Lower leg skin (tissue), 4 donors: ENCODE measurements around the gene SKIC2. TPM values are rescaled to one million over a fixed set of nuclear protein-coding genes. Genes with fewer than 3 reads are reported as not detected.
A peak's percentile ranks its signal among the peaks of the same experiment; 100 is the strongest.

ENCODE experiments used
- DNase-seq, 2 donors: peaks; one replicate each; pipeline ENCODE4 v3.0.0-alpha.2; 2019; ENCODE audit warnings: low spot score in 2 of 2
- H3K4me3 ChIP-seq: fragments of 200-600 bp; sonication (generic); 2 replicates; pipeline ENCODE4 v1.5.1; 2017; ENCODE audit warnings: mild to moderate bottlenecking, low read depth; ENCODE audit not compliant: poor library complexity, severe bottlenecking
- POLR2A ChIP-seq, 2 donors: fragments of 450-650 bp; IDR thresholded peaks; one replicate each; pipeline ENCODE4 v1.6.1; 2016 to 2017; ENCODE audit warnings: antibody characterized with exemption in 2 of 2, mild to moderate bottlenecking in 1 of 2, moderate library complexity in 1 of 2
- WGBS, 2 donors: methylation state at CpG; one replicate each; pipeline ENCODE4 v1.1.5; 2018; 5-methylcytosine and 5-hydroxymethylcytosine counted together
- intact Hi-C: fragments of 100-400 bp; cut with DNase I; formaldehyde crosslinking; loops from one replicate; pipeline ENCODE4 v1.15.0; 2023; ENCODE audit warnings: low total_unique reads
- total RNA-seq, 4 donors: library from RNA; depleted of rRNA; stranded (reverse); fragments of >200 nt; gene quantifications; one replicate each; pipeline ENCODE4 v1.1.0, GENCODE V29; 2016
- TF ChIP-seq, protein P1 (sequence below), 3 donors: fragments of 450-650 bp; IDR thresholded peaks; one replicate each; pipeline ENCODE4 v1.5.1; 2016; ENCODE audit warnings: antibody characterized with exemption in 3 of 3, mild to moderate bottlenecking in 3 of 3, moderate library complexity in 2 of 3

Gene SKIC2
- total RNA-seq, 4 donors from 2014 or later = 23.3 to 57.8 (median 32.3) TPM

DNA sequence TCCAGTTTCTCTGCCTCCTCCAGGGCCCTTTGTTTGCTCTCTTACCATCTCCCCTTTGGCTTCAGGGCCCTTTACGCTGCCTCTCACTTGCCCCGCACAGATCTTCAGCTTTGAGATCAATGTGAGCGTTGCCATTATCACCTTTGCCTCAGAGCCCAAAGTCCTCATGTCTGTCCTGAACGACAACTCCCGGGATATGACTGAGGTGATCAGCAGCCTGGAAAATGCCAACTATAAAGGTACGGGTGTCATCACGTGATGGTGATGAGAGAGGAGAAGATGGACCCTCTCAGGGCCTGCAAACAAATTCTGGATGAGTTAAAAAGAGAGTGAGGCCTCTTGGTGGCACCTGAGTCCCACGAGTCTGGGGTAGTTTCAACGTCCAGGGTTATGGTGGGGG lies 23.2 kb upstream of the SKIC2 start:
- intact Hi-C loops = no loop called here
- DNase-seq = no peak
- H3K4me3 ChIP-seq = no peak overlapping the region
- TF ChIP-seq, protein P1, sequence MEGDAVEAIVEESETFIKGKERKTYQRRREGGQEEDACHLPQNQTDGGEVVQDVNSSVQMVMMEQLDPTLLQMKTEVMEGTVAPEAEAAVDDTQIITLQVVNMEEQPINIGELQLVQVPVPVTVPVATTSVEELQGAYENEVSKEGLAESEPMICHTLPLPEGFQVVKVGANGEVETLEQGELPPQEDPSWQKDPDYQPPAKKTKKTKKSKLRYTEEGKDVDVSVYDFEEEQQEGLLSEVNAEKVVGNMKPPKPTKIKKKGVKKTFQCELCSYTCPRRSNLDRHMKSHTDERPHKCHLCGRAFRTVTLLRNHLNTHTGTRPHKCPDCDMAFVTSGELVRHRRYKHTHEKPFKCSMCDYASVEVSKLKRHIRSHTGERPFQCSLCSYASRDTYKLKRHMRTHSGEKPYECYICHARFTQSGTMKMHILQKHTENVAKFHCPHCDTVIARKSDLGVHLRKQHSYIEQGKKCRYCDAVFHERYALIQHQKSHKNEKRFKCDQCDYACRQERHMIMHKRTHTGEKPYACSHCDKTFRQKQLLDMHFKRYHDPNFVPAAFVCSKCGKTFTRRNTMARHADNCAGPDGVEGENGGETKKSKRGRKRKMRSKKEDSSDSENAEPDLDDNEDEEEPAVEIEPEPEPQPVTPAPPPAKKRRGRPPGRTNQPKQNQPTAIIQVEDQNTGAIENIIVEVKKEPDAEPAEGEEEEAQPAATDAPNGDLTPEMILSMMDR (IDR thresholded peaks at IDR 0.05) = no peak
- no peak for TF ChIP-seq POLR2A (IDR thresholded peaks at IDR 0.05)
- WGBS, 2 donors = 84 to 87% methylated on average over 9 of the region's 9 CpGs

DNA sequence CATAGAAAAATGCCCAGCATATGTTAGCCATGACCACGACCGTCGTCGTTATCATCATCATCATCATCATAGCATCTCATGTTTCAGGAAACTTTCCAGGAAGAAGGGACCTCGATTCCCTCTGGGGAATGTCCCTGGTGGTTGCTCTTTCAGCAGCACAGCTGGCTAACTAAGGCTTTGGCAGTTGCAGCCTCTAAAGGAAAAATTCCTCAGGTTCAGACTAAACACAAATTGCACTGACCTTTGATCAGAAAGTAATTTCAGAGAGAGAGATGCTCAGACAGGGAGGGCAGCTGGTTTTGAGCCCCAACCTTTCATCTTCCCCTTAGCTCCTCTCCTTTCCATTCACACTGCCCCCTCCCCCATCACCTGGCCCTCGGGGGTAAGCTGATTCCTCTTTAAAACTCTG lies 18.7 kb upstream of the SKIC2 start:
- 20 to 22% methylated on average over 6 of the region's 6 CpGs for WGBS, 2 donors
- intact Hi-C loops = no loop called here
- no peak for DNase-seq
- no peak overlapping the region for H3K4me3 ChIP-seq
- no peak for TF ChIP-seq POLR2A (IDR thresholded peaks at IDR 0.05)
- TF ChIP-seq, protein P1 (IDR thresholded peaks at IDR 0.05) = no peak

DNA sequence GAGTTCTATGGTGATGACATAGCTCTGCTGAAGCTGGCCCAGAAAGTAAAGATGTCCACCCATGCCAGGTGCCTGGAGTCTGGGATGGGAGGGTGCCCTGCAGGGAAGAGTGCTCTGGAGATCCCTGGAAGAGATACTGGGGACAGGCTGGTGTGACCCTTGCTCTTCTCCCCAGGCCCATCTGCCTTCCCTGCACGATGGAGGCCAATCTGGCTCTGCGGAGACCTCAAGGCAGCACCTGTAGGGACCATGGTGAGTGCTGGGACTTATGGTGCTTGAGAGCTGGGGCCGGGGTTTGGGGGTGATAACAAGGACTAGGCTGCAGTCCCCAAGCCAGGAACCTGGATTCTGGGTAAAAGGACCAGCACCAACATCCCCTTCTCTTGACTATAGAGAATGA lies 15.2 kb upstream of the SKIC2 start:
- TF ChIP-seq POLR2A (IDR thresholded peaks at IDR 0.05) = no peak
- 90 to 93% methylated on average over 3 of the region's 3 CpGs for WGBS, 2 donors
- intact Hi-C loops = no loop called here
- no peak for DNase-seq
- H3K4me3 ChIP-seq = no peak overlapping the region

DNA sequence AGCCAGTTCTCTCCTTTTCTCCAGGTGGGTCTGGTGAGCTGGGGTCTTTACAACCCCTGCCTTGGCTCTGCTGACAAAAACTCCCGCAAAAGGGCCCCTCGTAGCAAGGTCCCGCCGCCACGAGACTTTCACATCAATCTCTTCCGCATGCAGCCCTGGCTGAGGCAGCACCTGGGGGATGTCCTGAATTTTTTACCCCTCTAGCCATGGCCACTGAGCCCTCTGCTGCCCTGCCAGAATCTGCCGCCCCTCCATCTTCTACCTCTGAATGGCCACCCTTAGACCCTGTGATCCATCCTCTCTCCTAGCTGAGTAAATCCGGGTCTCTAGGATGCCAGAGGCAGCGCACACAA lies 13.8 kb upstream of the SKIC2 start:
- H3K4me3 ChIP-seq = no peak overlapping the region
- TF ChIP-seq POLR2A (IDR thresholded peaks at IDR 0.05) = no peak
- TF ChIP-seq, protein P1 (IDR thresholded peaks at IDR 0.05) = no peak
- DNase-seq = no peak
- intact Hi-C loops = no loop called here
- WGBS, 2 donors = 40 to 43% methylated on average over 9 of the region's 9 CpGs

DNA sequence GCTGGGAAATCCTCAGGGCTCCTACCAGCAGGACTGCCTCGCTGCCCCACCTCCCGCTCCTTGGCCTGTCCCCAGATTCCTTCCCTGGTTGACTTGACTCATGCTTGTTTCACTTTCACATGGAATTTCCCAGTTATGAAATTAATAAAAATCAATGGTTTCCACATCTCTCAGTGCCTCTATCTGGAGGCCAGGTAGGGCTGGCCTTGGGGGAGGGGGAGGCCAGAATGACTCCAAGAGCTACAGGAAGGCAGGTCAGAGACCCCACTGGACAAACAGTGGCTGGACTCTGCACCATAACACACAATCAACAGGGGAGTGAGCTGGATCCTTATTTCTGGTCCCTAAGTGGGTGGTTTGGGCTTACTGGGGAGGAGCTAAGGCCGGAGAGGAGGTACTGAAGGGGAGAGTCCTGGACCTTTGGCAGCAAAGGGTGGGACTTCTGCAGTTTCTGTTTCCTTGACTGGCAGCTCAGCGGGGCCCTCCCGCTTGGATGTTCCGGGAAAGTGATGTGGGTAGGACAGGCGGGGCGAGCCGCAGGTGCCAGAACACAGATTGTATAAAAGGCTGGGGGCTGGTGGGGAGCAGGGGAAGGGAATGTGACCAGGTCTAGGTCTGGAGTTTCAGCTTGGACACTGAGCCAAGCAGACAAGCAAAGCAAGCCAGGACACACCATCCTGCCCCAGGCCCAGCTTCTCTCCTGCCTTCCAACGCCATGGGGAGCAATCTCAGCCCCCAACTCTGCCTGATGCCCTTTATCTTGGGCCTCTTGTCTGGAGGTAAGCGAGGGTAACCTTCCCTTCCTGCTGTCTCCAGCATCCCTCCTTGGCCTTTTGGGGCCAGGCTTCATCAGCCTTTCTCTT lies 13.2 kb upstream of the SKIC2 start, which contains the start of gene CFB:
TSS of gene CFB (plus strand) at position 589 of the 863 bp plus-strand sequence. CDS start at position 716, 127 bp downstream.
- no peak for TF ChIP-seq POLR2A (IDR thresholded peaks at IDR 0.05)
- TF ChIP-seq, protein P1 (IDR thresholded peaks at IDR 0.05) = no peak
- intact Hi-C loops = no loop called here
- 19 to 28% methylated on average over 11 of the region's 11 CpGs for whole genome bisulfite sequencing, 2 donors
- H3K4me3 ChIP-seq = no peak within 1 kb of the TSS
- peak; percentile 81 to 95 for DNase-seq

DNA sequence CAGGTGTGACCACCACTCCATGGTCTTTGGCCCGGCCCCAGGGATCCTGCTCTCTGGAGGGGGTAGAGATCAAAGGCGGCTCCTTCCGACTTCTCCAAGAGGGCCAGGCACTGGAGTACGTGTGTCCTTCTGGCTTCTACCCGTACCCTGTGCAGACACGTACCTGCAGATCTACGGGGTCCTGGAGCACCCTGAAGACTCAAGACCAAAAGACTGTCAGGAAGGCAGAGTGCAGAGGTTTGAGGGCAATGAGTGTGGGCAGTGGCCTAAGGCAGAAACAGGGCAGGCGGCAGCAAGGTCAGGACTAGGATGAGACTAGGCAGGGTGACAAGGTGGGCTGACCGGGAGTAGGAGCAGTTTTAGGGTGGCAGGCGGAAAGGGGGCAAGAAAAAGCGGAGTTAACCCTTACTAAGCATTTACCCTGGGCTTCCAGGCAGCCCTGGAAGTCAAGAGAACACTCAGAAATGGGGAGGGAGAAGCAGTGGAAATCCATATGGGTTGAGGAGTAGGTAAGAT lies 12.5 kb upstream of the SKIC2 start:
- no peak for TF ChIP-seq POLR2A (IDR thresholded peaks at IDR 0.05)
- TF ChIP-seq, protein P1 (IDR thresholded peaks at IDR 0.05) = no peak
- intact Hi-C loops = no loop called here
- no peak for DNase-seq
- WGBS, 2 donors = 81 to 82% methylated on average over 11 of the region's 11 CpGs
- no peak overlapping the region for H3K4me3 ChIP-seq
